ENCODE data around the gene ACTR3. TPM values are rescaled to one million over a fixed set of nuclear protein-coding genes. Genes with fewer than 3 reads are reported as not detected.

Gene ACTR3
- total RNA-seq, 4 donors from 2014 or later = 103 to 187 (median 122) TPM

DNA sequence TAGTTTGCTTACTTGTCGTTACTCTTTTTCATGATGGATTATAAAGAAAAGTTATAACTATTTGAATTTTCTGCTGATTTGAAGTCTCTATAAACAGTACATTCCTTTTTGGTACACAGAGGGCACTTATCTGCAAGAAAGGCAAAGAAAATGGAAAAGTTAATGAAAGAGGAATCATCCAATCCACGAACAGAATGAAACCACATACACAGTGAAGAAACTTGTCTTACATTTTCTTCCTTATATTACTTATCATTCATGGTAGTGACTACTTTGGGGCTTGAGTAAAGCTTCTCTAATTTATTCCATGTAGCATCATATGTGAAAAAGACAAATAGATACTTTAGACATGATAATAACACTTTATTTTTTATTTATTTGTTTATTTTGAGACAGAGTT, 14.8 kb upstream of the ACTR3 start:
- DNase-seq (ENCODE audit: low spot score) (no peak), ATAC-seq (ENCODE audit: low FRiP score) (no peak)
- TF ChIP-seq, protein P1, sequence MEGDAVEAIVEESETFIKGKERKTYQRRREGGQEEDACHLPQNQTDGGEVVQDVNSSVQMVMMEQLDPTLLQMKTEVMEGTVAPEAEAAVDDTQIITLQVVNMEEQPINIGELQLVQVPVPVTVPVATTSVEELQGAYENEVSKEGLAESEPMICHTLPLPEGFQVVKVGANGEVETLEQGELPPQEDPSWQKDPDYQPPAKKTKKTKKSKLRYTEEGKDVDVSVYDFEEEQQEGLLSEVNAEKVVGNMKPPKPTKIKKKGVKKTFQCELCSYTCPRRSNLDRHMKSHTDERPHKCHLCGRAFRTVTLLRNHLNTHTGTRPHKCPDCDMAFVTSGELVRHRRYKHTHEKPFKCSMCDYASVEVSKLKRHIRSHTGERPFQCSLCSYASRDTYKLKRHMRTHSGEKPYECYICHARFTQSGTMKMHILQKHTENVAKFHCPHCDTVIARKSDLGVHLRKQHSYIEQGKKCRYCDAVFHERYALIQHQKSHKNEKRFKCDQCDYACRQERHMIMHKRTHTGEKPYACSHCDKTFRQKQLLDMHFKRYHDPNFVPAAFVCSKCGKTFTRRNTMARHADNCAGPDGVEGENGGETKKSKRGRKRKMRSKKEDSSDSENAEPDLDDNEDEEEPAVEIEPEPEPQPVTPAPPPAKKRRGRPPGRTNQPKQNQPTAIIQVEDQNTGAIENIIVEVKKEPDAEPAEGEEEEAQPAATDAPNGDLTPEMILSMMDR (IDR thresholded peaks at IDR 0.05) = no peak

DNA sequence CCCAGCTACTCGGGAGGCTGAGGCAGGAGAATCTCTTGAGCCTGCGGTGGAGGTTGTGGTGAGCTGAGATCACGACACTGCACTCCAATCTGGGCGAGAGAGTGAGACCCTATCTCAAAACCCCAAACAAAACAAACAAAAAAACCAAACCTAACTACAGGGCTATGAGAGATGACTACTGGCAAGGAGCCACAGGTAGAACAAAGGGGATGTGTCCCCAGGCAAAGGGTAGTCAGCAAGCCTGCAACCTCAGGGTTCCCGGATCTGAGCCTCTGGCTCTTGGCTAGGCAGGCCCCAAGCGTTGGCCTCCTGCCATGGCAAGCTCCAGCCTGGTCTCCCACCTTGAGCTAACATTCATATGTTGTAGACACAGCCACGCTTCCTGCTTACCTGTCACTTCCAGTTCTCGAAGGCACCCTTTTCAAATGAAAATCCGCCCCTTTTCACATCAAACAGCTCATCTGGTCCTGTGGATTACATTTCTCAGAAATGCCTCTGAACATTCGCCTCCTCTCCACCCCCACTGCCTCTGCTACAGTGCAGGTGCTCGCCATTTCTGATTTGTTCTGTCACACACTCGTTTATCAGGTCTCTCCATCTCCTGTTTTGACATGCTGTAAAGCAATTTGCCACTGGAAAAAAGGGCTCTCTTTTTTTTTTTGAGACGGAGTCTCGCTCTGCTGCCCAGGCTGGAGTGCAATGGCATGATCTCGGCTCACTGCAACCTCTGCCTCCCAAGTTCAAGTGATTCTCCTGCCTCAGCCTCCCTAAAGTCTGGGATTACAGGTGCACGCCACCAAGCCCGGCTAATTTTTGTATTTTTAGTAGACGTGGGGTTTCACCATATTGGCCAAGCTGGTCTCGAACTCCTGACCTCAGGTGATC, 13.1 kb upstream of the ACTR3 start:
- TF ChIP-seq, protein P1 (IDR thresholded peaks at IDR 0.05) = no peak

DNA sequence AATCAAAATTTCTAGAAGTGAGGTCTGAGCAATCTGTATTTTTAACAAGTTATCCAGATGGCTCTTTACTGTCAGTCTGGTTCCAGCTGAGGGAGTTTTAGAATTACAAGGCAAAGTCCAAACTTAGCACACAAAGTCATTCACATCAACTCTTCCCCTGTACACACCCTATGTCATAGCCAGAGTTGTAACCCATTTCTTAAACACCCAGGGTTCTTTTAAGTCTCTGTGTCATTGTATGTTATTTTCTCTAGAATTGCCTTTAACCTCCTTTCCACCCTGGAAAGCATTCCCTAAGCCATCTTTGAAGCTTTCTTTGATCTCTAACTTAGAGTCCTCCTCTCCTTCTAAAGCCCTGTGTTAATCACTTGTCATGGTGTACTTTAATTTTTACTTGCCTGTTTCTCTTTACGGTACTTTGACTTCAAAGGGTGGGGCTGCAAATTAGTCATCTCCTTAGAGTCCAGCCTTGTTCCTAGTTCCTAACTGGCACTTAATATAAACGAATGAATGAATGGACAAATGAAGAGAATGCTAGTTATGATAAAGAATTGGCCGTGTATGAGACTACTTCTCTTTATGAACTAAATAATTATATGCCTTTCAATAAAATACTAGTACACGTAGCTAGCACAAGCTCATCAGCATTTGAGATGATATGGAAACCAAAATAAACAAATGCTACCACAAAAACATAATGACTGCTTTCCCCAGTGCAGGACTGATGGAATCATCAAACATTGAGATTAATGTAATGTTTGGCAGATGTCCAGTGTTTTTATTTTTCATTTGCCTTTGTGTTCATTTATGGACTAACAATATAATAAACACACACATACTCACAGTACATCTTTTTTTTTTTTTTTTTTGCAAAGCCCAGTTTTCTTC, 11.9 kb upstream of the ACTR3 start:
- TF ChIP-seq, protein P1 (IDR thresholded peaks at IDR 0.05) = no peak
- DNase-seq (ENCODE audit: low spot score) = no peak
- peak; percentile 86 for ATAC-seq (ENCODE audit: low FRiP score)

More for the DNA sequence above, 13.1 kb upstream of the ACTR3 start:
- no peak for DNase-seq (ENCODE audit: low spot score)
- ATAC-seq (ENCODE audit: low FRiP score) = no peak

DNA sequence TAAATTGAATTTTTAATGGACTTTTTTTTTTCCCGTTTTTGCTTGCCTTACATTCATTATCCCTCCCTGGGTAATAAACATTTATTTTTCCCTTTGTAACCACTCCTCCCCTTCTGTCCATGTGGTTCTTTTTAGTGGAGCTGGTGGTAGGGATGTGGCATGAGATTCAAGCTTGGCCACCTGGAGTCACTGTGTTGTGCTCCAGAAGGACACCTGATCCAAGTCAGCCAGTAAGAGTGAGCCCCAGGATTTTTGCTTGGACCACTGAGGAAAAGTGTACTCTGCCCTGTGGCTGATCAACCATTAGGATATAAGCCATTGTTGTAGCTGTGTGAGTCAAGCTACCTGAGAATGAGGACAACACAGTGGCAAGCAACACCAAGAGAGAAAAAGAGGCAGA, 11.1 kb upstream of the ACTR3 start:
- TF ChIP-seq, protein P1 (IDR thresholded peaks at IDR 0.05) = no peak
- ATAC-seq (ENCODE audit: low FRiP score) (no peak), DNase-seq (ENCODE audit: low spot score) (no peak)

DNA sequence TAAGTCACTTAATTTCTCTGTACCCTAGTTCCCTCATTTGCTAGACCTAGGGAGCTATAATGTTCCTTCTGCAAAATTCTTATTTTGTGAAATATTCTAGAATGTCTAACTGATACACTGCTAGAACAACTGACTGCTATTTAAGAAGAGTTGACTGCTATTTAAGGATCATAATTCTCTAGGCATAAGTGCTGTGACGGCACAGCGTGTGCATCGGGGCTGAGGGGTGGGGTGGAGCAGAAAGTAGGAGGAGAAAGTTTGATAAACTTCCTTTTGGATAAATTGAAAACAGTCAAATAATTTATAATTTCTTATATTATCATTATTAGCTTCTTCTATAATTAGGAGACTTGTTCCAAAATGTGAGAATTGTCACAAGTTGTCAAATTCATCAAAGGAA, 10.4 kb upstream of the ACTR3 start:
- no peak for ATAC-seq (ENCODE audit: low FRiP score)
- DNase-seq (ENCODE audit: low spot score) = no peak
- TF ChIP-seq, protein P1 (IDR thresholded peaks at IDR 0.05) = no peak

DNA sequence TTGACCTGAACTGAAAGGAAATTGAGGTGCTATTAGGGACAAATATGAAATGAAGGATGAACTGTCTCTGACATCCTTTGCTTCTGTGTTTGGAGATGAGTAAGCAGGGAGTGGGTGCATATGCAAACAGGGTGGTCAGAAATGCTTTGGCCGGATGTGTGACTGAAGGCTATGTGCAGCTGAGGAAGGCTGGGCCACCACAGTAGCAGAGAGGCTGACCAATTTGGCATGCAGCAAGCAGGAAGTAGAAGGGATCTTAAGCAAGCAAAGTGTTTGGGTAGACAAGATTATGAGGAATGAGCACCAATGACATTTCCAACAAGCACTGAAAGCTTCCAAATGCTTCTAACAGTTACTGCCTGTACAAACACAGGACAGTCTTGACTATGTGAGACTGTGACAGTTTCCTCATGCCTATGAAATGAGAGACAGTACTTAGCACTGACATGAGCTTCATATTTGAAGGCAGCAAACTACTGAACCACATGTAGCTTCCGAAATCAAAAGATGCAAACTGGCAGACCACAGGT, 3.3 kb upstream of the ACTR3 start:
- TF ChIP-seq, protein P1 (IDR thresholded peaks at IDR 0.05) = no peak
- no peak for ATAC-seq (ENCODE audit: low FRiP score)
- no peak for DNase-seq (ENCODE audit: low spot score)

All from omental fat pad (tissue), 4 donors.